MM.1S (cell line): ENCODE data around the gene ATP6V1A.

Source experiments
- CTCF ChIP-seq: fragments of 300-600 bp; sonication (generic); IDR thresholded peaks from 2 replicates; pipeline ENCODE4 v1.5.1; 2016; ENCODE audit warnings: antibody characterized with exemption, low read length, mixed read lengths
- EZH2 ChIP-seq: fragments of 300-600 bp; sonication (generic); optimal IDR thresholded peaks from 2 replicates; pipeline ENCODE3; 2017; ENCODE audit warnings: low read depth, mild to moderate bottlenecking, antibody characterized with exemption, low read length, mixed read lengths
- EZH2phosphoT487 ChIP-seq: fragments of 300-600 bp; sonication (generic); IDR thresholded peaks from 2 replicates; pipeline ENCODE4 v1.6.1; 2018; ENCODE audit warnings: antibody characterized with exemption, low read length

GRCh38 chr3:113717818-113718217 is 29.0 kb upstream of the ATP6V1A start:
- no peak for TF ChIP-seq CTCF
- no peak for TF ChIP-seq EZH2phosphoT487
- no peak for TF ChIP-seq EZH2
